Measurements from ENCODE around the gene ACACB.

ACACB gene

DNA sequence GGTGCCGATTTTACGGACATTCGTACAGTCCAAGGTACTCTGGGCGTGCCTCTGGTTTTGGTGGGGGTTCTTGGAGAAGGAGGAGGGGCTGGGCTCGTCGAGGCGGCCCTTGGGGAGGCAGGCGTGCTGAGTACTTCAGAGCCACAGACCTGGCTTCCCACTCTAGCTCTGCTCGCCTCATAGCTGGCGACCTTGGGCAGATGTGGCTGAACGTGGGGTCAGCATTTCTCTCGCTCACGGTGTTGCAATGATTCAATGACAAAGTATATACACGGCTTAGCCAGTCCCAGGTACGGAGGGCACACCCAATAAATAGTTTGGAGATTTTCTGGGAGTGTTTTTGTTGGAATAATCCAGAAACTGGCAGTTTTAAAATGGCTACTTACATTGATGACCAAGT is 117.6 kb downstream of the ACACB start:
- no peak overlapping the region for H3K9ac ChIP-seq (ENCODE audit: low read length in 5 of 5)
- H3K27ac ChIP-seq (ENCODE audit: low read depth, low read length): no peak overlapping the region
- peaks cover 21 to 96% (median 93%) of the 10 kb centered on the region in 5 donors for H3K36me3 ChIP-seq (ENCODE audit: control insufficient read depth in 5 of 5, insufficient read depth in 5 of 5, low read length in 5 of 5)
- H3K4me3 ChIP-seq (ENCODE audit: low read depth in 1 of 5, low read length in 5 of 5): no peak overlapping the region
- no peaks in the 10 kb centered on the region for H3K9me3 ChIP-seq (ENCODE audit: control insufficient read depth in 5 of 5, low read length in 5 of 5)
- H3K4me1 ChIP-seq (ENCODE audit: control insufficient read depth in 5 of 5, insufficient read depth in 5 of 5, low read length in 5 of 5): peaks cover 0 to 15% (median 0%) of the 10 kb centered on the region in 5 donors
- H3K27me3 ChIP-seq (ENCODE audit: control insufficient read depth in 5 of 5, insufficient read depth in 4 of 5, low read length in 5 of 5): no peaks in the 10 kb centered on the region

DNA sequence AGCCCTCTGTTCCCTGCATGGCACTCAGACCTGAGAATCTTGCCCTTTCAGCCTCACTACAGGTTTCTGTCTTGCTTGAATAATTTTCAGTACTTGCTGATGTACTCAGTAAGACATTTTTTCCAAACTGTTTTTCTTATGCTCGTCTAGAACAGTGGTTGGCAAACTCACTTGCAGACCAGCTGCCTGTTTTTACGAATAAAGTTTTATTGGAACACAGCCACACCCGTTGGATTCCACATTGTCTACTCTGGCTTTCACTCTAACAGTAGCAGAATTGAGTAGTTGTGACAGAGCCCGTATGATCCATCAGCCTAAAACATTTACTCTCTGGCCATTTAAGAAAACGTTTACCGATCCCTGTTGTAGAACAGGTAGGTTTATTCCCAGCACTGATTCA is 119.9 kb downstream of the ACACB start:
- Histone ChIP-seq H3K9ac (ENCODE audit: low read length in 5 of 5) (no peak overlapping the region), H3K27ac (ENCODE audit: low read depth, low read length) (no peak overlapping the region), H3K9me3 (ENCODE audit: control insufficient read depth in 5 of 5, low read length in 5 of 5) (no peaks in the 10 kb centered on the region), H3K4me3 (ENCODE audit: low read depth in 1 of 5, low read length in 5 of 5) (no peak overlapping the region), H3K27me3 (ENCODE audit: control insufficient read depth in 5 of 5, insufficient read depth in 4 of 5, low read length in 5 of 5) (no peaks in the 10 kb centered on the region), H3K36me3 (ENCODE audit: control insufficient read depth in 5 of 5, insufficient read depth in 5 of 5, low read length in 5 of 5) (peaks cover 21 to 94% (median 91%) of the 10 kb centered on the region in 5 donors), H3K4me1 (ENCODE audit: control insufficient read depth in 5 of 5, insufficient read depth in 5 of 5, low read length in 5 of 5) (no peaks in the 10 kb centered on the region)

DNA sequence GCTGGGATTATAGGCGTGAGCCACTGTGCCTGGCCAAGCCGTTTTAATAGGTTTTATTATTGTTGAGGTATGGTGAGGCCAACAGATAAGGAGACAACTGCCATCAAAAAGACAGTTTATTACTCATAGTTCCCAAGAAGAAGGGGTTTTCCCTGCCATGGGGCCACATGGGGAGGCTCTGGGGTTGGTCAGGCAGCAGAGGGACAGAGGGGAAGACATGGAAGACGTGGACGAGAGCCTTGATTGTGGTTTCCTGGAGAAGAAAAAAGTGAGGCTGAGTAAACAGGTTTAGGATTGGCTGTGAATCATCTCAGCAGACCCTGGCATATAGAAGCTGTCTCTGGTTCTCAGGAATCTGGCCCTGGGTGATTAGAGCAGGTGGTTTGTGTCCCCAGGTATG is 122.8 kb downstream of the ACACB start:
- Histone ChIP-seq H3K4me1 (ENCODE audit: control insufficient read depth in 5 of 5, insufficient read depth in 5 of 5, low read length in 5 of 5) (no peaks in the 10 kb centered on the region), H3K9me3 (ENCODE audit: control insufficient read depth in 5 of 5, low read length in 5 of 5) (no peaks in the 10 kb centered on the region), H3K27me3 (ENCODE audit: control insufficient read depth in 5 of 5, insufficient read depth in 4 of 5, low read length in 5 of 5) (no peaks in the 10 kb centered on the region), H3K9ac (ENCODE audit: low read length in 5 of 5) (no peak overlapping the region), H3K4me3 (ENCODE audit: low read depth in 1 of 5, low read length in 5 of 5) (no peak overlapping the region), H3K36me3 (ENCODE audit: control insufficient read depth in 5 of 5, insufficient read depth in 5 of 5, low read length in 5 of 5) (peaks cover 23 to 92% (median 88%) of the 10 kb centered on the region in 5 donors), H3K27ac (ENCODE audit: low read depth, low read length) (peak overlapping the region; percentile 41)

DNA sequence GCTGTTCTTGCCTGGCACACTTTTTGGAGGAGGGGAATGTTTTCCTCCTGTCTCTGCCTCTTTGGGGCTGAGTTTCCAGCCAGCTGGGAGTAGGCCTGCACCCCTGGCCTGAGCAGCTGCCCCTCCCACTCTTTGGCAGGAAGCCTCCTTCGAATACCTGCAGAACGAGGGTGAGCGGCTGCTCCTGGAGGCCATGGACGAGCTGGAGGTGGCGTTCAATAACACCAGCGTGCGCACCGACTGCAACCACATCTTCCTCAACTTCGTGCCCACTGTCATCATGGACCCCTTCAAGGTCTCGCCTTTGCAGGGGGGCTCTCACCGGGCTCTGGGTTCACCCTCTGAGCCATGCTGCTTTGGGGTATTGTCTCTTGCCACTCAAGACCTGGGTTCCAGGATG is 123.3 kb downstream of the ACACB start:
- no peaks in the 10 kb centered on the region for H3K9me3 ChIP-seq (ENCODE audit: control insufficient read depth in 5 of 5, low read length in 5 of 5)
- H3K4me1 ChIP-seq (ENCODE audit: control insufficient read depth in 5 of 5, insufficient read depth in 5 of 5, low read length in 5 of 5): no peaks in the 10 kb centered on the region
- H3K27me3 ChIP-seq (ENCODE audit: control insufficient read depth in 5 of 5, insufficient read depth in 4 of 5, low read length in 5 of 5): no peaks in the 10 kb centered on the region
- peak overlapping the region; percentile 41 for H3K27ac ChIP-seq (ENCODE audit: low read depth, low read length)
- H3K4me3 ChIP-seq (ENCODE audit: low read depth in 1 of 5, low read length in 5 of 5): no peak overlapping the region
- peaks cover 23 to 93% (median 89%) of the 10 kb centered on the region in 5 donors for H3K36me3 ChIP-seq (ENCODE audit: control insufficient read depth in 5 of 5, insufficient read depth in 5 of 5, low read length in 5 of 5)
- no peak overlapping the region for H3K9ac ChIP-seq (ENCODE audit: low read length in 5 of 5)

DNA sequence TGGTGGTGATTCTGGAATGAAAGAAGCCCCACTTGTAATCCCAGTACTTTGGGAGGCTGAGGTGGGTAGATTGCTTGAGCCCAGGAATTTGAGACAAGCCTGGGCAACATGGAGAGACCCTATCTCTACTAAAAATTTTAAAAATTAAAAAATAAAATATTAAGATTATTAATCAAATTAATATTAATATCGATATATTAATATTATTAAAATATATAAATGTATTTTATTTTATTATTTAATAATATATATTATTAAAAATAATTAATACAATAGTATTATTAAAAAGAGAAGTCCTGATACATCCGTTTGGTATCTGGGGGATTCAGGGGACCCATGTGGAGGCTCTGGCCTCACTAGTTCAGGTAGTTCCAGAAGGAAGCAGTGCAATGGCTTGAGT is 124.0 kb downstream of the ACACB start:
- H3K9ac ChIP-seq (ENCODE audit: low read length in 5 of 5): no peak overlapping the region
- H3K4me3 ChIP-seq (ENCODE audit: low read depth in 1 of 5, low read length in 5 of 5): no peak overlapping the region
- no peak overlapping the region for H3K27ac ChIP-seq (ENCODE audit: low read depth, low read length)
- H3K4me1 ChIP-seq (ENCODE audit: control insufficient read depth in 5 of 5, insufficient read depth in 5 of 5, low read length in 5 of 5): peaks cover 0 to 2% (median 0%) of the 10 kb centered on the region in 5 donors
- no peaks in the 10 kb centered on the region for H3K27me3 ChIP-seq (ENCODE audit: control insufficient read depth in 5 of 5, insufficient read depth in 4 of 5, low read length in 5 of 5)
- H3K9me3 ChIP-seq (ENCODE audit: control insufficient read depth in 5 of 5, low read length in 5 of 5): no peaks in the 10 kb centered on the region
- peaks cover 20 to 93% (median 88%) of the 10 kb centered on the region in 5 donors for H3K36me3 ChIP-seq (ENCODE audit: control insufficient read depth in 5 of 5, insufficient read depth in 5 of 5, low read length in 5 of 5)

DNA sequence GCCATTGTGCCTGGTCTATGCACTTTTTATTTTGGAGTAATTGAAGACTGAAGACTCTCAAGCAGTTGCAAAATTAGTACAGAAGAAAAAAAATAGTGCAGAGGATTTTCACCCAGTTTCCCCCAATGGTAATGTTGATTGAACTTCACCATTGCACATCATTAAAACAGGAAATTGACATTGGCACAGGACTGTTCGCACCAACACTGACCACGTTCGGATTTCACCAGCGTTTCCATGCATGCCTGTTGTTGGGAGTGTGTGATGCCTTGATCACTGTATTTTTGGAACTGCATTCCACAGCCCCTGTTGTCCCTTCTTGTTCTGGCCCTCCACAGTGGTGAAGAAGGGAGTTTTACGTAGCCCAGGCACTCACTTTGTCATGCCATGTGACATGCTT is 125.5 kb downstream of the ACACB start:
- peaks cover 18 to 93% (median 88%) of the 10 kb centered on the region in 5 donors for H3K36me3 ChIP-seq (ENCODE audit: control insufficient read depth in 5 of 5, insufficient read depth in 5 of 5, low read length in 5 of 5)
- peaks cover 0 to 2% (median 0%) of the 10 kb centered on the region in 5 donors for H3K4me1 ChIP-seq (ENCODE audit: control insufficient read depth in 5 of 5, insufficient read depth in 5 of 5, low read length in 5 of 5)
- H3K9me3 ChIP-seq (ENCODE audit: control insufficient read depth in 5 of 5, low read length in 5 of 5): no peaks in the 10 kb centered on the region
- H3K4me3 ChIP-seq (ENCODE audit: low read depth in 1 of 5, low read length in 5 of 5): no peak overlapping the region
- H3K27ac ChIP-seq (ENCODE audit: low read depth, low read length): no peak overlapping the region
- no peak overlapping the region for H3K9ac ChIP-seq (ENCODE audit: low read length in 5 of 5)
- no peaks in the 10 kb centered on the region for H3K27me3 ChIP-seq (ENCODE audit: control insufficient read depth in 5 of 5, insufficient read depth in 4 of 5, low read length in 5 of 5)

DNA sequence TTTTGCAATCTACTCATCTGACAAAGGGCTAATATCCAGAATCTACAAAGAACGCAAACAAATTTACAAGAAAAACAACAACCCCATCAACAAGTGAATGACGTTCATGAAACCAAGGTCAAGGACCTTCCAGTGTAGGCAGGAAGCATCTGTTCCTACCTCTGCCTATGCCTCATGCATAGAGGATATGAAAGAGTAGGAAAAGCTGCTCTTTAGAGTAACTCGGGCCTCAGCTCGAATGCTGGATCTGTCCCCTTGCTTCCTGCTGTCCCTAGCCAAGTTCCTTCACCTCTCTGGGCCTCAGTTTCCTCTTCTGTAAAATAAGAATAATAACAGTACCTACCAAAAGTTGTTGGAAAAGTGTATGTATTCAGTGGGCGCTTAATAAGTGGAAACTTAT is 127.7 kb downstream of the ACACB start:
- Histone ChIP-seq H3K36me3 (ENCODE audit: control insufficient read depth in 5 of 5, insufficient read depth in 5 of 5, low read length in 5 of 5) (peaks cover 31 to 97% (median 92%) of the 10 kb centered on the region in 5 donors), H3K27ac (ENCODE audit: low read depth, low read length) (peak overlapping the region; percentile 40), H3K9me3 (ENCODE audit: control insufficient read depth in 5 of 5, low read length in 5 of 5) (no peaks in the 10 kb centered on the region), H3K4me1 (ENCODE audit: control insufficient read depth in 5 of 5, insufficient read depth in 5 of 5, low read length in 5 of 5) (peaks cover 0 to 2% (median 0%) of the 10 kb centered on the region in 5 donors), H3K27me3 (ENCODE audit: control insufficient read depth in 5 of 5, insufficient read depth in 4 of 5, low read length in 5 of 5) (no peaks in the 10 kb centered on the region), H3K9ac (ENCODE audit: low read length in 5 of 5) (no peak overlapping the region), H3K4me3 (ENCODE audit: low read depth in 1 of 5, low read length in 5 of 5) (no peak overlapping the region)

DNA sequence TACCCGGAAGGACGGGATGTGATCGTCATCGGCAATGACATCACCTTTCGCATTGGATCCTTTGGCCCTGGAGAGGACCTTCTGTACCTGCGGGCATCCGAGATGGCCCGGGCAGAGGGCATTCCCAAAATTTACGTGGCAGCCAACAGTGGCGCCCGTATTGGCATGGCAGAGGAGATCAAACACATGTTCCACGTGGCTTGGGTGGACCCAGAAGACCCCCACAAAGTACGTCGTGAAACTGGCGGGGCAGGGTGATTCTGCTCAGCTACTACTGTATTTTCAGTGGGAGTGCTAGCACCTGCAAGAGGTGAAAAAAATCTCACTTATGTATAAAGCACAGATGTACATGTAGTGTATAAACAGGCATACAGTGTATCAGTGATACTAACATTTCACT is 129.8 kb downstream of the ACACB start:
- Histone ChIP-seq H3K27ac (ENCODE audit: low read depth, low read length) (no peak overlapping the region), H3K27me3 (ENCODE audit: control insufficient read depth in 5 of 5, insufficient read depth in 4 of 5, low read length in 5 of 5) (no peaks in the 10 kb centered on the region), H3K4me3 (ENCODE audit: low read depth in 1 of 5, low read length in 5 of 5) (no peak overlapping the region), H3K9ac (ENCODE audit: low read length in 5 of 5) (no peak overlapping the region), H3K4me1 (ENCODE audit: control insufficient read depth in 5 of 5, insufficient read depth in 5 of 5, low read length in 5 of 5) (peaks cover 0 to 2% (median 0%) of the 10 kb centered on the region in 5 donors), H3K36me3 (ENCODE audit: control insufficient read depth in 5 of 5, insufficient read depth in 5 of 5, low read length in 5 of 5) (peaks cover 38 to 97% (median 92%) of the 10 kb centered on the region in 5 donors), H3K9me3 (ENCODE audit: control insufficient read depth in 5 of 5, low read length in 5 of 5) (no peaks in the 10 kb centered on the region)

DNA sequence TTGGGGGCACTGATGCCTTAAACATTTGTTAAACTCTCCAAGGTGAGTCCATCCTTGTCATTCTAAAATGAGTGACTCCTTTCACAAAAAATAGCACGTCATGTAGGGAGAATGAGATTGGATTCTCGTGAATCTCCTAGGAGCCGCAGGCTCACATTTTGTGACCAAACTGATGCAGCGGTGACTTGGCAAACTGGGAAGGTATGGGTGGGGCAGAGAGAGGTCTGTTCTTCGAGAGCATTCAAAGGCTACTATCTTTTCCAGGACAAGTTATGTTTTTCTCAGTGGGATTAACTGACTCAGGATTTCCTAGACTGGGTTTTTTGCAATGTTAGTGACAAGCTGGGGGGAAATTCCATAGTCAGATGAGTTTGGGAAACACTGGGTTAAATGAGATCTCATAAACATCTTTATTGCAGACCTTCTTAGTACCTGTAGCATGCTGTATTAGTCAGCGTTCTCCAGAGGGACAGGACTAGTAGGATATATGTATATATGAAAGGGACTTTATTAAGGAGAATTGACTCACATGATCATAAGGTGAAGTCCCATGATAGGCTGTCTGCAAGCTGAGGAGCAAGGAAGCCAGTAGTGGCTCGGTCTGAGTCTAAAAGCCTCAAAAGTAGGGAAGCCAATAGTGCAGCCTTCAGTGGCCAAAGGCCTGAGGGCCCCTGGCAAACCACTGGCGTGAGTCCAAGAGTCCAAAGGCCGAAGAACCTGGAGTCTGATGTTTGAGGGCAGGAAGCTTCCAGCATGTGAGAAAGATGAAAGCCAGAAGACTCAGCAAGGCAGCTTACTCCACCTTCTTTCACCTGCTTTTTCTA is 131.7 kb downstream of the ACACB start:
- Histone ChIP-seq H3K27me3 (ENCODE audit: control insufficient read depth in 5 of 5, insufficient read depth in 4 of 5, low read length in 5 of 5) (no peaks in the 10 kb centered on the region), H3K9ac (ENCODE audit: low read length in 5 of 5) (no peak overlapping the region), H3K27ac (ENCODE audit: low read depth, low read length) (no peak overlapping the region), H3K4me3 (ENCODE audit: low read depth in 1 of 5, low read length in 5 of 5) (no peak overlapping the region), H3K9me3 (ENCODE audit: control insufficient read depth in 5 of 5, low read length in 5 of 5) (peaks cover 0 to 3% (median 0%) of the 10 kb centered on the region in 5 donors), H3K4me1 (ENCODE audit: control insufficient read depth in 5 of 5, insufficient read depth in 5 of 5, low read length in 5 of 5) (peaks cover 0 to 2% (median 0%) of the 10 kb centered on the region in 5 donors), H3K36me3 (ENCODE audit: control insufficient read depth in 5 of 5, insufficient read depth in 5 of 5, low read length in 5 of 5) (peaks cover 47 to 97% (median 92%) of the 10 kb centered on the region in 5 donors)

DNA sequence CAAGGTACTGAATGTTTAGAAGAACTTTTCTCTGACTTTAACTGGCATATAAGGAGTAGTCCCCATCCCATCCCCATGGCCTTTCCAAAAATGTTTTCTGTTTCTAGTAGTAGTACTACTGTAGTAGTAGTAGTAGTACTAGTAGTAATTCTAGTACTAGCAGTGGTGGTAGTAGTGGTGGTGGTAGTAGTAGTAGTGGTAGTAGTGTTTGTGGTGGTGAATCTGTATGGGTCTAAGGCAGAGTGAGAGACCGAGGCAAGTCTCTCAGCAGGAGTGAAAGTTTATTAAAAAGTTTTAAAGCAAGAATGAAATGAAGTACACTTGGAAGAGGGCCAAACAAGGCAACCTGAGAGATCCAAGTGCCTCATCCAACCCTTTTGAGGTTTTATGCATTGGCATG is 134.1 kb downstream of the ACACB start:
- peaks cover 50 to 99% (median 97%) of the 10 kb centered on the region in 5 donors for H3K36me3 ChIP-seq (ENCODE audit: control insufficient read depth in 5 of 5, insufficient read depth in 5 of 5, low read length in 5 of 5)
- no peak overlapping the region for H3K27ac ChIP-seq (ENCODE audit: low read depth, low read length)

More for the DNA sequence above, 134.1 kb downstream of the ACACB start:
- Histone ChIP-seq H3K9me3 (ENCODE audit: control insufficient read depth in 5 of 5, low read length in 5 of 5) (peaks cover 0 to 10% (median 6%) of the 10 kb centered on the region in 5 donors), H3K4me1 (ENCODE audit: control insufficient read depth in 5 of 5, insufficient read depth in 5 of 5, low read length in 5 of 5) (no peaks in the 10 kb centered on the region), H3K4me3 (ENCODE audit: low read depth in 1 of 5, low read length in 5 of 5) (no peak overlapping the region), H3K27me3 (ENCODE audit: control insufficient read depth in 5 of 5, insufficient read depth in 4 of 5, low read length in 5 of 5) (no peaks in the 10 kb centered on the region), H3K9ac (ENCODE audit: low read length in 5 of 5) (no peak overlapping the region)
